ENCODE data around the gene BRICD5. TPM values are rescaled to one million over a fixed set of nuclear protein-coding genes. Genes with fewer than 3 reads are reported as not detected.

The BRICD5 gene
- total RNA-seq, 1 experiment from 2014 or later, result 18.6 TPM

- H3K4me1 ChIP-seq (ENCODE audit: insufficient read depth, low read length, poor library complexity, severe bottlenecking), result peaks cover 22% of the 10 kb centered on the region
- H3K27me3 ChIP-seq (replicated peaks; ENCODE audit: insufficient read depth, low read depth, low read length, poor library complexity), result no peaks in the 10 kb centered on the region
- BruUV-seq (replicated peaks), result no TSS peak
- intact Hi-C loops (cut with micrococcal nuclease; ENCODE audit: unreplicated experiment), result no loop called here
- no peak overlapping the region for H3K27ac ChIP-seq (ENCODE audit: low read depth, low read length, poor library complexity, severe bottlenecking)
- peaks cover 31% of the 10 kb centered on the region for H3K36me3 ChIP-seq (ENCODE audit: insufficient read depth, low read length, poor library complexity, severe bottlenecking)
- CTCF ChIA-PET, result interaction anchor here (0.6 kb wide), 1 partner anchor 87 kb away, joined by 3 read pairs; no protein-coding TSS in a partner anchor
- no peaks in the 10 kb centered on the region for H3K9me3 ChIP-seq (ENCODE audit: low read depth, low read length, poor library complexity, severe bottlenecking)
- POLR2A ChIA-PET (ENCODE audit: low non-redundant PET), result no interaction called here
- H3K4me3 ChIP-seq (ENCODE audit: low read depth, low read length, poor library complexity, severe bottlenecking), result no peak overlapping the region
- DNase-seq (ENCODE audit: low spot score), result no peak
- TF ChIP-seq CTCF (conservative IDR thresholded peaks at IDR 0.05; ENCODE audit: low read depth, low read length), result no peak
These were observed 2.4 kb downstream of the BRICD5 start for GRCh38 chr16:2208308-2208707.

- DNase-seq (ENCODE audit: low spot score), result no peak
- Histone ChIP-seq H3K9me3 (ENCODE audit: low read depth, low read length, poor library complexity, severe bottlenecking) (no peaks in the 10 kb centered on the region), H3K4me1 (ENCODE audit: insufficient read depth, low read length, poor library complexity, severe bottlenecking) (peaks cover 18% of the 10 kb centered on the region), H3K27me3 (replicated peaks; ENCODE audit: insufficient read depth, low read depth, low read length, poor library complexity) (no peaks in the 10 kb centered on the region), H3K27ac (ENCODE audit: low read depth, low read length, poor library complexity, severe bottlenecking) (no peak overlapping the region), H3K36me3 (ENCODE audit: insufficient read depth, low read length, poor library complexity, severe bottlenecking) (peaks cover 31% of the 10 kb centered on the region), H3K4me3 (ENCODE audit: low read depth, low read length, poor library complexity, severe bottlenecking) (no peak overlapping the region)
- BruUV-seq (replicated peaks), result no TSS peak
- CTCF ChIA-PET, result no interaction called here
- intact Hi-C loops (cut with micrococcal nuclease; ENCODE audit: unreplicated experiment), result no loop called here
- POLR2A ChIA-PET (ENCODE audit: low non-redundant PET), result no interaction called here
- TF ChIP-seq CTCF (conservative IDR thresholded peaks at IDR 0.05; ENCODE audit: low read depth, low read length) (no peak), EZH2 (IDR thresholded peaks at IDR 0.05; ENCODE audit: borderline replicate concordance, low read depth, low read length, poor library complexity, severe bottlenecking) (no peak)
These were observed 2.8 kb downstream of the BRICD5 start for GRCh38 chr16:2207872-2208271.

- H3K36me3 ChIP-seq (ENCODE audit: insufficient read depth, low read length, poor library complexity, severe bottlenecking), result peaks cover 31% of the 10 kb centered on the region
- TF ChIP-seq EZH2 (IDR thresholded peaks at IDR 0.05; ENCODE audit: borderline replicate concordance, low read depth, low read length, poor library complexity, severe bottlenecking) (no peak), CTCF (conservative IDR thresholded peaks at IDR 0.05; ENCODE audit: low read depth, low read length) (no peak)
- no peak for DNase-seq (ENCODE audit: low spot score)
- CTCF ChIA-PET, result interaction anchor here (0.5 kb wide), 1 partner anchor 295 kb away, joined by 3 read pairs; no protein-coding TSS in a partner anchor
- H3K27me3 ChIP-seq (replicated peaks; ENCODE audit: insufficient read depth, low read depth, low read length, poor library complexity), result no peaks in the 10 kb centered on the region
- POLR2A ChIA-PET (ENCODE audit: low non-redundant PET), result interaction anchor here (0.6 kb wide), 1 partner anchor 1200 kb away, joined by 3 read pairs; no protein-coding TSS in a partner anchor
- no peaks in the 10 kb centered on the region for H3K9me3 ChIP-seq (ENCODE audit: low read depth, low read length, poor library complexity, severe bottlenecking)
- H3K27ac ChIP-seq (ENCODE audit: low read depth, low read length, poor library complexity, severe bottlenecking), result peak overlapping the region; percentile 92
- H3K4me1 ChIP-seq (ENCODE audit: insufficient read depth, low read length, poor library complexity, severe bottlenecking), result peaks cover 14% of the 10 kb centered on the region
- BruUV-seq (replicated peaks), result no TSS peak
- H3K4me3 ChIP-seq (ENCODE audit: low read depth, low read length, poor library complexity, severe bottlenecking), result peak overlapping the region; percentile 74
- intact Hi-C loops (cut with micrococcal nuclease; ENCODE audit: unreplicated experiment), result no loop called here
These were observed 3.8 kb downstream of the BRICD5 start for GRCh38 chr16:2206780-2207433.
